ENCODE measurements around the gene TMEM59. TPM values are rescaled to one million over a fixed set of nuclear protein-coding genes. Genes with fewer than 3 reads are reported as not detected.
"Not testable (repeated sequence)": the region's sequence is repeated elsewhere in the genome, so short reads cannot be mapped to it uniquely, and the experiment has no call there.

The TMEM59 gene
- 1,000 to 10,000 TPM in 1 of 2 donors, 100 to 1,000 TPM in 1; 782 to 1,105 TPM for total RNA-seq
- long read RNA-seq, full-length matches to known transcripts = 783 of 1,152 reads
- long read RNA-seq, partial matches to known transcripts = 3 of 1,152 reads
- long read RNA-seq, other reads (novel, unspliced or antisense) = 366 of 1,152 reads

GRCh38 chr1:54052934-54053744 is at the start of gene TMEM59, which contains the start of gene TCEANC2:
Gene TMEM59 (minus strand): TSS chr1:54053204. CDS start chr1:54053188, 16 bp downstream.
Gene TCEANC2 (plus strand): TSS chr1:54053608. CDS start chr1:54054423, 815 bp downstream.
- peak; percentile 98 to 99 for DNase-seq
- peak; percentile 84 for ATAC-seq
- intact Hi-C loops (cut with DNase I, micrococcal nuclease) = no loop called here

- ATAC-seq (no peak), DNase-seq (no peak)
- intact Hi-C loops (cut with DNase I, micrococcal nuclease) = no loop called here
Measured at GRCh38 chr1:54100500-54100899, 47.5 kb upstream of the TMEM59 start.

- no peak for ATAC-seq
- intact Hi-C loops (cut with DNase I, micrococcal nuclease) = no loop called here
- DNase-seq = no peak
Measured at GRCh38 chr1:54099061-54099610, 46.1 kb upstream of the TMEM59 start.

GRCh38 chr1:54096877-54097240 is 43.9 kb upstream of the TMEM59 start:
- DNase-seq = no peak
- no peak for ATAC-seq
- intact Hi-C loops (cut with DNase I, micrococcal nuclease) = no loop called here

- no peak for DNase-seq
- ATAC-seq = no peak
- intact Hi-C loops (cut with DNase I, micrococcal nuclease) = no loop called here
Measured at GRCh38 chr1:54096227-54096876, 43.3 kb upstream of the TMEM59 start.

- ATAC-seq (peak; percentile 60), DNase-seq (peak in 1 of 2 donors; percentile 47)
- intact Hi-C loops (cut with DNase I, micrococcal nuclease) = no loop called here
Measured at GRCh38 chr1:54095546-54096226, 42.7 kb upstream of the TMEM59 start.

- DNase-seq; ATAC-seq; intact Hi-C loops (cut with DNase I, micrococcal nuclease): not testable (repeated sequence)
Measured at GRCh38 chr1:54094730-54095105, 41.7 kb upstream of the TMEM59 start.

- peak; percentile 86 for ATAC-seq
- intact Hi-C loops (cut with DNase I, micrococcal nuclease) = no loop called here
- peak; percentile 46 to 55 for DNase-seq
Measured at GRCh38 chr1:54094001-54094729, 41.2 kb upstream of the TMEM59 start.

GRCh38 chr1:54091666-54092065 is 38.7 kb upstream of the TMEM59 start:
- intact Hi-C loops (cut with DNase I, micrococcal nuclease) = no loop called here
- ATAC-seq (no peak), DNase-seq (no peak)

GRCh38 chr1:54088385-54088784 is 35.4 kb upstream of the TMEM59 start:
- no peak for ATAC-seq
- no peak for DNase-seq
- intact Hi-C loops (cut with DNase I, micrococcal nuclease) = no loop called here

GRCh38 chr1:54086754-54087153 is 33.8 kb upstream of the TMEM59 start:
- ATAC-seq (peak; percentile 92), DNase-seq (no peak)
- intact Hi-C loops (cut with DNase I, micrococcal nuclease) = no loop called here

GRCh38 chr1:54084794-54085193 is 31.8 kb upstream of the TMEM59 start:
- intact Hi-C loops (cut with DNase I, micrococcal nuclease) = no loop called here
- DNase-seq = no peak
- ATAC-seq = no peak

GRCh38 chr1:54081306-54082270 is 28.6 kb upstream of the TMEM59 start:
- peak; percentile 80 to 88 for DNase-seq
- intact Hi-C loops (cut with DNase I, micrococcal nuclease) = no loop called here
- peak; percentile 98 for ATAC-seq

- intact Hi-C loops (cut with DNase I, micrococcal nuclease) = no loop called here
- ATAC-seq (peak; percentile 9), DNase-seq (no peak)
Measured at GRCh38 chr1:54080598-54081049, 27.6 kb upstream of the TMEM59 start.

- DNase-seq (no peak), ATAC-seq (peak; percentile 16)
- intact Hi-C loops (cut with DNase I, micrococcal nuclease) = no loop called here
Measured at GRCh38 chr1:54077359-54077758, 24.4 kb upstream of the TMEM59 start.

GRCh38 chr1:54070171-54070837 is 17.3 kb upstream of the TMEM59 start:
- intact Hi-C loops (cut with DNase I, micrococcal nuclease) = no loop called here
- ATAC-seq (peak; percentile 90), DNase-seq (no peak)

GRCh38 chr1:54069791-54070170 is 16.8 kb upstream of the TMEM59 start:
- intact Hi-C loops (cut with DNase I, micrococcal nuclease) = no loop called here
- DNase-seq = no peak
- peak; percentile 19 for ATAC-seq
